ENCODE measurements around the gene HOXA3. TPM values are rescaled to one million over a fixed set of nuclear protein-coding genes. Genes with fewer than 3 reads are reported as not detected.

HOXA3 gene
- total RNA-seq, 1 donor from 2014 or later, result not detected

GRCh38 chr7:27155816-27156507 lies 3.6 kb upstream of the HOXA3 start:
- ChIA-PET CTCF (no interaction called here), POLR2A (no interaction called here)
- H3K9me3 Mint-ChIP-seq, result no peaks in the 10 kb centered on the region
- H3K4me1 Mint-ChIP-seq, result peaks cover 48% of the 10 kb centered on the region
- H3K27me3 Mint-ChIP-seq, result peaks cover 82% of the 10 kb centered on the region
- TF ChIP-seq CTCF (IDR thresholded peaks at IDR 0.05), result no peak
- peak overlapping the region; percentile 46 for H3K4me3 Mint-ChIP-seq
- DNase-seq, result no peak
- no peak for ATAC-seq (ENCODE audit: low read depth)
- H3K27ac Mint-ChIP-seq, result peak overlapping the region; percentile 63
- H3K36me3 Mint-ChIP-seq (ENCODE audit: low read depth), result no peaks in the 10 kb centered on the region
- intact Hi-C loops (cut with micrococcal nuclease), result loop anchor here (2.0 kb wide), 1 partner anchor 93 kb away; no protein-coding TSS in a partner anchor

DNA sequence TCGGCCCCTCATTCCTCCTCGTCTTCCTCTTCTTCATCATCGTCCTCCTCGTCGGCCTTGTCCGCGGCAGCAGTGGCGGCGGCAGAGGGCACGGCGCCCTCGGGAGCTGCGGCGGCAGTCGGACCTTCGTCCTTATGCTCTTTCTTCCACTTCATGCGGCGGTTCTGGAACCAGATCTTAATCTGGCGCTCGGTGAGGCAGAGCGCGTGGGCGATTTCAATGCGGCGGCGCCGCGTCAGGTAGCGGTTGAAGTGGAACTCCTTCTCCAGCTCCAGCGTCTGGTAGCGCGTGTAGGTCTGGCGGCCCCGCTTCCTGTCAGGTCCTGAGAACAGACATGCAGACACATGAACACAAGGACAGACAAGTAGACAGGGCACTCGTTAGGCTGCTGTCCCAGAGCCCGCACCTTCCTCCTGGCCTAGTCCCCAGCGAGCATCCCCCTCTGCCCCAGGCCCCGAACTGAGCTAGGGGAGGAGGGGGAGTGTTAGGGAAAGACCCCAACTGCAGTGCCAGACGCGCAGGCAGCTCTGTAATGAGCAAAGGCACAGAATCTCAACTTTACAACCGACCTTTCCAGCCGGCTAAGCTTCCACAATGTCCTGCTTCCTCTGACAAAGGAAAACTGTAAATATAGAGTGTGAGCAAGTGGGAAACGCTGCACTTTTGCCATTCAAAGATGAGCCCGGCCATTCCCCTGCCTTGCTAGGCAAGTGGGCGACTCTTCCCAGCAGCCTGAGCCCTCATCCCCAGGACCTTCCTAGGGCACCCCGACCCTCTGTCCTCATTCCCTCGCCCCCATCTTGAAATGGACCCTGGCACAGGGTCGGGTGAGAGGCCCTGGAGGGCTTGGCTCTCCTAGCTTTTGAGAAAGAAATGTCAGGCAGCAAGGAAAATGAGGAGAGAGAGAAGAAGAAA lies 2.8 kb upstream of the HOXA3 start:
- Mint-ChIP-seq H3K4me1 (peaks cover 53% of the 10 kb centered on the region), H3K27ac (peak overlapping the region; percentile 63)
- intact Hi-C loops (cut with micrococcal nuclease), result no loop called here

DNA sequence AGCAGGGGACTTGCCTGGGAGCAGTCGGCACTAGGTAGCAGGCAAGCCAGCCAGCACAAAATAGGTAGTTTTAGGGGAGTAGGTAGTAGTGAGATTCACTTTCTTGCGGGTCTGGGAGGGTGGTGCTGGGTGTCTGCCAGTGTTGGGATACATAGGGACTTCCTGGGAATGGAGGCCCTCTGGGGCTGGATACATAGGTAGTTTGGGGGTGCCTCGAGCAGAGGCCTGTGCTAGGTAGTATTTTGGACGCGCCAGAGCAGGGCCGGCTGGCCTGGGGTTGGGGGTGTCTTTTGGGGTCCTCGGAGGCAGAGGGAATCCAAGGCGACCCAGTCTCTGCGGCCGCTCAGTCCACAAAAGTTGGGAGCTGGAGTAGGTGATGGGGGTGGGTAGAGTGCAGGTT lies 2.0 kb upstream of the HOXA3 start:
- Mint-ChIP-seq H3K27ac (peak overlapping the region; percentile 18), H3K4me1 (peaks cover 49% of the 10 kb centered on the region), H3K4me3 (peak overlapping the region; percentile 38), H3K27me3 (peaks cover 77% of the 10 kb centered on the region), H3K36me3 (ENCODE audit: low read depth) (no peaks in the 10 kb centered on the region), H3K9me3 (no peaks in the 10 kb centered on the region)
- POLR2A ChIA-PET, result no interaction called here
- CTCF ChIA-PET, result no interaction called here
- no peak for ATAC-seq (ENCODE audit: low read depth)
- no peak for TF ChIP-seq CTCF (IDR thresholded peaks at IDR 0.05)
- intact Hi-C loops (cut with micrococcal nuclease), result no loop called here
- DNase-seq, result no peak

More for the DNA sequence above, 2.8 kb upstream of the HOXA3 start:
- Mint-ChIP-seq H3K27me3 (peaks cover 83% of the 10 kb centered on the region), H3K9me3 (no peaks in the 10 kb centered on the region), H3K4me3 (peak overlapping the region; percentile 46), H3K36me3 (ENCODE audit: low read depth) (no peaks in the 10 kb centered on the region)
- DNase-seq (no peak), ATAC-seq (ENCODE audit: low read depth) (no peak)
- POLR2A ChIA-PET, result no interaction called here
- CTCF ChIA-PET, result no interaction called here
- no peak for TF ChIP-seq CTCF (IDR thresholded peaks at IDR 0.05)

GRCh38 chr7:27153526-27153925 lies 1.1 kb upstream of the HOXA3 start:
- no peak for TF ChIP-seq CTCF (IDR thresholded peaks at IDR 0.05)
- Mint-ChIP-seq H3K36me3 (ENCODE audit: low read depth) (no peaks in the 10 kb centered on the region), H3K27ac (no peak overlapping the region), H3K9me3 (no peaks in the 10 kb centered on the region), H3K27me3 (peaks cover 76% of the 10 kb centered on the region), H3K4me1 (peaks cover 47% of the 10 kb centered on the region), H3K4me3 (no peak overlapping the region)
- intact Hi-C loops (cut with micrococcal nuclease), result no loop called here
- no peak for ATAC-seq (ENCODE audit: low read depth)
- DNase-seq, result no peak
- CTCF ChIA-PET, result interaction anchor here (1.6 kb wide), 1 partner anchor 299 kb away, joined by 3 read pairs; no protein-coding TSS in a partner anchor
- POLR2A ChIA-PET, result no interaction called here

- no peaks in the 10 kb centered on the region for H3K9me3 Mint-ChIP-seq
- no peak for TF ChIP-seq CTCF (IDR thresholded peaks at IDR 0.05)
- peaks cover 49% of the 10 kb centered on the region for H3K4me1 Mint-ChIP-seq
- no peaks in the 10 kb centered on the region for H3K36me3 Mint-ChIP-seq (ENCODE audit: low read depth)
- ChIA-PET CTCF (interaction anchor here (1.6 kb wide), 1 partner anchor 299 kb away, joined by 3 read pairs; no protein-coding TSS in a partner anchor), POLR2A (no interaction called here)
- DNase-seq (no peak), ATAC-seq (ENCODE audit: low read depth) (no peak)
- intact Hi-C loops (cut with micrococcal nuclease), result no loop called here
- H3K4me3 Mint-ChIP-seq, result no peak overlapping the region
- H3K27ac Mint-ChIP-seq, result no peak overlapping the region
- H3K27me3 Mint-ChIP-seq, result peaks cover 76% of the 10 kb centered on the region
Observed at GRCh38 chr7:27152816-27153442, 546 bp upstream of the HOXA3 start.
